ENCODE measurements around the gene INTS15.

- TF ChIP-seq REST (IDR thresholded peaks at IDR 0.05; ENCODE audit: low read depth) (no peak), NFIC (IDR thresholded peaks at IDR 0.05) (no peak), EP300 (IDR thresholded peaks at IDR 0.05; ENCODE audit: borderline replicate concordance) (no peak), TAF1 (IDR thresholded peaks at IDR 0.05; ENCODE audit: low read depth) (no peak), CEBPB (IDR thresholded peaks at IDR 0.05) (no peak), TCF12 (IDR thresholded peaks at IDR 0.05; ENCODE audit: low read depth) (no peak), RAD21 (IDR thresholded peaks at IDR 0.05; ENCODE audit: low read depth) (peak; percentile 26), YY1 (IDR thresholded peaks at IDR 0.05; ENCODE audit: low read depth) (no peak), FOXM1 (IDR thresholded peaks at IDR 0.05; ENCODE audit: borderline replicate concordance, low read depth) (no peak), USF1 (IDR thresholded peaks at IDR 0.05) (no peak), CREB1 (IDR thresholded peaks at IDR 0.05; ENCODE audit: low read depth) (no peak), ZBTB7A (IDR thresholded peaks at IDR 0.05; ENCODE audit: low read depth) (no peak)
- TF ChIP-seq, protein P1, sequence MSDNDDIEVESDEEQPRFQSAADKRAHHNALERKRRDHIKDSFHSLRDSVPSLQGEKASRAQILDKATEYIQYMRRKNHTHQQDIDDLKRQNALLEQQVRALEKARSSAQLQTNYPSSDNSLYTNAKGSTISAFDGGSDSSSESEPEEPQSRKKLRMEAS (IDR thresholded peaks at IDR 0.05) = no peak
Observed at GRCh38 chr7:6556196-6556595, 33.6 kb upstream of the INTS15 start.
